ENCODE measurements around the gene CHST11.
"Not testable (repeated sequence)": the region's sequence is repeated elsewhere in the genome, so short reads cannot be mapped to it uniquely, and the experiment has no call there.

CHST11 gene

DNA sequence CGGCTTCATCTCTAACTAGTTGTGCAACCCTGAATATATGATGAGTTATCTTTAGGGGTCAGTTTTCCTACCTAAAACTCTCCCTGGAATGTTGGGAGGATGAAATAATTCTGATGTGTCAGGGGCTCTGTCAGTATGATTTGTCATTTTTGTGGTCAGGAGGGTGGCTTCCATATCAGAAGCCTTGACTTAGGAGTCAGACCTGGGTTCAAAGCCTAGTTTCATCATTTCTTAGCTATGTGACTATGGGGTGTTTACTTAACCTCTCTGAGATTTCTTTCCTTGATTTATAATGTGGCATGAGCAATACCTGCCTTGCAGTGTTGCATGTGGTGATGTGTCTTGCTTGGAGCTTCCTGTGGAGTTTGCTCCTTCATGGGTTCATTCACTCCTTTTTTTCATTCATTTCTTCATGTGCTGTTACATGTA lies 146.8 kb downstream of the CHST11 start:
- peak; percentile 37 to 42 for DNase-seq (ENCODE audit: low read depth in 2 of 2)

DNA sequence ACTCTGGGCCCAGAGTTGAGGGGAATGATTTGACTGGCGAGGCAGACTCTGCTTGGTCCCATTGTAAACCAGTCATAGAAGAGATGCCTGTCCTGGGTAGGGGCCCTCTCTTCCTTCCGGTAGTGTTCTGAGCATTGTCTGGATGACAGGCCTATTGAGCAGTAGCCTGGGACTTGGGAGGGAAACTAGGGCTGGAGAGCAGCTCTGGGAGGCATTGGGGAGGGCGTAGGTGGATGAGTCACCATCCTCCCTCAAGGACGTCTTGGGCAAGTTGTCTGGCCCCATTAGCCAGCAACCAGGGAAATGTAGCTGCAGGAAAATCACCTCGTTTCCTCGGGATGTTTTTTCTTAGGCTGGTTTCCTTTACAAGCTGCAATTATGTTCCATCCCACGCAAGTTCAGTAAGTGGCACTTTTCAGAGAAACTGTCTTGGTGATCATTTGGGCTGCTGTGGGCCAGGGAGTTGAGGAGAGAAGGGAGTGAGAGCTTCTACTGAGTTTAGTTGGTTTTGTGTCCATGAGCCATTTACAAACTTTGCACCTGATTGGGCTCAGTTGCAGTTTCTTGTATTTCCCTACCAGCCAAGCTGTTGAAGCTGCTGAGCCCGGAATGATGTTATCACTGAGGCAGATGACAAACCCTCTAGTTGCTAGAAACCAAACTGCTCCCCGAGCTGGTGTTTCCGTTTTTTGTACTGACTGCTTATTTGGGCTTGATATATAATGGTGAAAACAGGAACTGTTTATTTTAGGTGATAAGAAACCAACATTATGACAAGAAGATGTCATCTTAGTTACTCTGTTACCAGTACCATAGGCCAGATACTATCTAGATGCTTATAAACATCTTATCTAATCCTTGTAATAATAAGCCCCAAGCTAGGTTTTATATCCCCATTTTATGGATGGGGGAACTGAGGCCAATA lies 147.6 kb downstream of the CHST11 start:
- peak; percentile 79 to 80 for DNase-seq (ENCODE audit: low read depth in 2 of 2)

DNA sequence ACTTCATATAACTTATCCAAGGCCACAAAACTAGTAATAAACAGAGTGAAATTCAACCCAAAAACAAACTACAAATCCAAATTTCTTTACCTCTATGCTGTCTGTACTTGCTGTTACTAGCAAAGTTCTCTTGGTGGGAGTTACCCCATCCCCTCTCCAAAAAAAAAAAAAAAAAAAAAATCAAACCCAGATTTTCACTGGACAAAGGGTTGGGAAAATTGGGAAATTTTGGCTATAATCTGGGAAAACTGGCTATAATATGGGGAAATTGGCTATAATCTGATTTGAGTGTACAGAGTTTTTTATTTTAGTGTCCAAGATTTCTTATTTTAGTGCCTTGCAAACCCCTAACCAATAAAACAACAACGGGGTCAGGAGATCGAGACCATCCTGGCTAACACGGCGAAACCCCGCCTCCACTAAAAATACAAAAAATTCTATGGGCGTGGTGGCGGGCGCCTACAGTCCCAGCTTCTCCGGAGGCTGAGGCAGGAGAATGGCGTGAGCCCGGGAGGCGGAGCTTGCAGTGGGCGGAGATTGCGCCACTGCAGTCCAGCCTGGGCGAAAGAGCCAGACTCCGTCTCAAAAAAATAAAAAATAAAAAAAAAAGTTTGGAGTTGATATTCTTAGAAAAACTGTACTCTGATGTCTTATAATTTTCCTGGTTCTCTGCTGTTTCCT lies 148.4 kb downstream of the CHST11 start:
- DNase-seq (ENCODE audit: low read depth in 2 of 2), result no peak

DNA sequence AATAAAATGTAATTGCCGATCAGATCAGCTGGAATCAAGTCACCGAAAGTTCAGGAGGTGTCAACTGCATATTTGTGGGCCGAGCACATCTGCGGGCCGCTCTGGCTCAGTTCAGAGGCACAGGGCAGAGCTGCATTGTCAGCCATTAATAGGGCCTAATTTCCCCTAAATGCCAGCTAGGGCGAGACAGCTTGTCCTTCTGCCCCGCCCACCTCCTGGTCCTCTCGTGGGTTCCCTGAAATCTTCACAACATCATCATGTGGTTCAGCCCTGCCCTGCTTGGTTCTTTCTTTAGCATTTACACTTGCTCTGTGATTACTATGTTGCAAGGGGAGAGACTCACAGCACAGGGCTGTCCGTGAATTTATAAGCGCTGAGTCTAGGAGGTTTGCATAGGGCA lies 148.9 kb downstream of the CHST11 start:
- no peak for DNase-seq (ENCODE audit: low read depth in 2 of 2)

DNA sequence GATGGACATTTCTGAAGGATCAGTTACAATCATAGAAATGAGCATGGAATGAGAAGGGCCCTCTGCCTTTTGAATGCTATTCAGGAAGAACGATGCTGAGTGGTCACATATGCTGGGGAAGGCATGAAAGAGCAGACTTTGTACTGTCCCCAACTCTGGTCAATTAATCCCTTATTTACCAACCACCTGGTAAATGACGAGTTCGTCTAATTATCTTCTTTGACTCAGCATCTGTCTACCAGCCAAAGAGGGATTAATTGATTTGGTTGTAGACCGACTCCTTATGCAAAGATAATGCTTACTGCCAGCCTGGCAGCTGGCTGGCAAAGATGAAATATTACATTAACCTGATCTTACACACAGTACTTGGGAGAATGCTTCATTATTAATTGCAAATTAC lies 152.2 kb downstream of the CHST11 start:
- DNase-seq (ENCODE audit: low read depth in 2 of 2), result no peak

DNA sequence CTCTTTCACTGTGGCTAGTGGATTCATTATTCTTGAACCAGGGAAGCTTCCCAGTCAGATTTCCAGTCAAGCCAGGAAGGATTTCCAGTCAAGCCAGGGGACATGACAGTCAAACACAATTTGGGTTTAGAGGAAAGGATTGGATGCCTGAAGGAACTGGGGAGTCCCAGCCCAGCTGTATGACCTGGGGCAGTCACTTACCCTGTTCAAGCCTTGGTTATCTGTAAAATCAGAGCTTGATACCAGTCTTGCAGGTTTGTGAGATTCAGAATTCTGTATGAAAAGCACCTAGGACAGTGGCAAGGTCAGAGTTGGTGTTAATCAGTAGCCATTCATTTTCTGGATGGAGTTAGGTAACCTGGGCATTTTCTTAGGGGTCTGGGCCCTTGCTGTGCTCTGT lies 152.7 kb downstream of the CHST11 start:
- no peak for DNase-seq (ENCODE audit: low read depth in 2 of 2)

DNA sequence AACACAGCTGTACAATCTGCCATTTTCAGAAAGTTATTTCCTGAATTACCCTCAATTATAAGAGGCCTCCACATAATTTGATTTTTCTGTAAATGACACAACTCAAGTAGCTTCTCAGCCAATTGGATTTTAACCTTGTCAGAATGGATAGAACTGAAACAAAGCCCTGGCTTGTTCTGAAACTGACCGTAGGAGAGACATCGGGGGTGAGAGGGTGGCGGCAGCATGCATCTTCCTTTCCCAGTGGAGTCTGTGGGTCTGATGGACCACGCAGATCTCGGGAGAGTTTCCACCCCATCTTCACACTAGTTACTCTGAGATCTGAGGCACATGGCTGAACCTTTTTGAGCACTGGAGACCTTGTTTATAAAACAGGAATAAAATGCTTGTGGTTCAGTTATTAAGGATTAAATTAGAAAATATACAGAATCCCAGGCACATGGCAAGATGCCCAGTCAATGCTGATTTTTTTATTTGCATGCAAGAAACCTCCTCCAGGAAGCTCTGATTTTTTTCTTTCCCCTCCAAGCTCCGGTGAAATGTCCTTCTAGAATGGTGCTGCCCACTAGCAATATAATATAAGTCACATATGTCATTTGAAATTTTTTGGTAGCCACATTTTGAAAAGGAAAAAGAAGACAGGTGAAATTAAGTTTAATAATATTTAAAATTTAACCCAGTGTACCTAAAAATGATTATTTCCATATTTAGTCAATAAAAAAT lies 153.9 kb downstream of the CHST11 start:
- no peak for DNase-seq (ENCODE audit: low read depth in 2 of 2)

DNA sequence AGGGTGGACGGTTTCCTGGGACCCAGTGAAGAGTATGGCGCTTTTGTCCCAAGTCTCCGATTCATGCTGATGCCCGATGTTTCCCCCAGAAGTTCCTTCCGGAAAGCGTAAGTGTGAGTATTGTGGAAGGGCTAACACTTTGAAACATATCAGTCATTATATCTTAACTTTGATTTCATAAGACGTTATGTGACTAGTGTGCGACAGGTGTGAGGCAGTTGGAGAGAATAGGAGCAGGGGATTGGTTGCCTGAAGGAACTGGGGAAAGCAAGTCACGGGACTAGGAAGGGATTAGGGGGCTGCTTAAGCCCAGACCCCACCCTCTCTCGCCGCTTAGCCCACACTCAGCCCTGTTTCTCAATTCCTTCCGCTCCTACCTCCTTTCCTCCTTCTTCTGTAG lies 154.9 kb downstream of the CHST11 start:
- DNase-seq (ENCODE audit: low read depth in 2 of 2), result no peak

DNA sequence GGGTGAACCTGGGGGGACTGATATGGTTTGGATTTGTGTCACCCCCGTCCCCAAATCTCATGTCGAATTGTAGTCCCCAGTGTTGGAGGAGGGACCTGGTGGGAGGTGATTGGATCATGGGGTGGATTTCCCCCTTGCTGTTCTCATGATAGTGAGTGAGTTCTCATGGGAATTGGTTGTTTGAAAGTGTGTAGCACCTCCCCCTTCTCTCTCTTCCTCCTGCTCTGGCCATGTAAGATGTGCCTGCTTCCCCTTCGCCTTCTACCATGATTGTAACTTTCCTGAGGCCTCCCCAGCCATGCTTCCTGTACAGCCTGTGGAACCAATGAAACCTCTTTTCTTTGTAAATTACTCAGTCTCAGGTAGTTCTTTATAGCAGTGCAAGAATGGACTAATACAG lies 156.6 kb downstream of the CHST11 start:
- not testable (repeated sequence) for DNase-seq (ENCODE audit: low read depth in 2 of 2)

DNA sequence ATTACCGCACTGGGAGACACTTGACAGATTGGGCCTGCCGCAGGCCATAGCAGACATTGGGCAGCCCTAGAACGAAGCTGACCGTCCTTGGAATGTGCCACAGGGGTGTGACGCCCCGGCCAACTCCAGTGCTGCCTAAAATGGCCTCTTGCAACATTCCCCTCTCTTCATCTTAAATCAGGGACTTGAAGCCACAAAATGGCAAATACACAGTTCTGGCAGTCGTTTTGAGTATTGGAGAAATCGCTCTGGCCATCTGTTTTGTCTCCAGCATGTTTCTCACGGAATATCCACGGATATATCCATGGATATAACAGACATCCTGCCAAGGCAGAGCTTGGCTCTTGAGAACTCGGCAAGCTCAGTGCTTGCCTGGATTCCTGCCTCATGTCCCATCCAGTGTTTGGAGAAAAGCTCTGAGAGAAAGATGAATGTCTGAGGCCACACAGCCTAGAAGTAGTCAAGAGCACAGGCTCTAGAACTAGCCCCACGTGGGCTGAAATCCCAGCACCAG lies 158.4 kb downstream of the CHST11 start:
- no peak for DNase-seq (ENCODE audit: low read depth in 2 of 2)

DNA sequence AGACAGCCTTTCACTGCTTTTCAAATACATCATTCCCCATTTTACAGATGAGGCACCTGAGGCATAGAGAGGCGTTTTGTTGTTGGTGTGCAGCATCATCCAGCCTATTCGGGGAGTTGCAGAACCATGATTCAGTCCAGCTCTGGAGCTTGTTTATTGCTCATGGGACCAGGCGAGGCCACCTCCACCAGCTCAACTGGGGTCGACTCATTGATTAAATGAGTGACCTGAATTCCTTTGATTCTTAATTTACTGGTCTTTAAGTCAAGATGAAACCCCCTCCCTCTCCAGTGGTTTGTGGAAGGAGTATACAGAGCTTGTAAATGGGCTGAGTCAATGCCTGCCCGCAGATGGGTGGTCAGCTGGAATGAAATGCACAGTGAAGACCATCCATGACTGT lies 161.9 kb downstream of the CHST11 start:
- DNase-seq (ENCODE audit: low read depth in 2 of 2), result no peak

DNA sequence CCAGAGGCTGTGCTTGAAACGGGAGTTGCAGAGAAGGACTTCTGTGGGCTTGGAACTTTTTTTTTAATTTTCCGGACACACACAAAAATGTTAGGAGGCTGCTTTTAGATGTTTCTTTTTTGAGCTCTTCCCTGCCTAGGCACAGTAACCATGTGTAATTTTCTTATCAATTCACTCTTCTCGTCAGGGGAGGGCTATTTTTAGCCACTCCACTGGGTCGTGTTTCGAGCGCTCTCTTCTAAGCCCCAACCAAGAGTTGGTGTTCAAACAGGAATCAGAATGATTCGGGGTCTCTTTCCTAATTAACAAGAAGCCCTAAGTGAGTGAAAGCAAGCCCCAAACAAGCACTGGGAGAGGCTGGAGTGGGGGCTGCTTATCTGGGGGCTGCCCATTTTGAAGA lies 162.6 kb downstream of the CHST11 start:
- no peak for DNase-seq (ENCODE audit: low read depth in 2 of 2)

DNA sequence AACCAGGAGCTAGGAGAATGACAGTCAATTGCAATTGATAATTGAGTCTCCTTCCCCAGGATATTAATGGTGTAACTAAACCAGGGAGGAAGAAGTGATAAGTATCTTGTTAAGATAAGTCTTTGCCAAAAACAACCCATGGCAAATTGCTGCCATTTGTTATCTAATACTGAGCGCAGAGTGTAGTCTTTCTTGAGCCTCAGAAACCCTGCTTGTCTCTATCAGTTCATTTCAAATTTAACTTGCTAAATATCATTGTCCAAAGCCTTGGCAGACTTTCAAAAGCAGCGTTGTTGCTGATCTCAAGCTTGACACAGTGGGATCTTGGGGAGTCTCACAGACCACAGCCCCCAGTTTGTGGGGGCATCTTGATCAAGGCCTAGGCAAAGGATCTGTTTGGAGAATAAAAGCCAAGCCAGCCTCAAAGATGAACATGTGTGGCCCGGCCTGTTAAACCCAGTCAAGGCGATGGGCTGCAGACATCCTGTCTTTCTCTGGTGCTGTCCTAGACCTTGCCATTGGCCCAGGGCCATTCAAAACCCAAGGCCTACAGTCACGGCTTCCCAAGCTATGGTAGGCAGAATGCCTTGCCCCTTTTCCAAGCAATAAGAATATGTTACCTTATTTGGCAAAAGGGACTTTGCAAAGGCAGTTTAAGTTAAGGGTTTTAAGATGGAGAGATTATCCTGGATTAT lies 164.2 kb downstream of the CHST11 start:
- no peak for DNase-seq (ENCODE audit: low read depth in 2 of 2)

DNA sequence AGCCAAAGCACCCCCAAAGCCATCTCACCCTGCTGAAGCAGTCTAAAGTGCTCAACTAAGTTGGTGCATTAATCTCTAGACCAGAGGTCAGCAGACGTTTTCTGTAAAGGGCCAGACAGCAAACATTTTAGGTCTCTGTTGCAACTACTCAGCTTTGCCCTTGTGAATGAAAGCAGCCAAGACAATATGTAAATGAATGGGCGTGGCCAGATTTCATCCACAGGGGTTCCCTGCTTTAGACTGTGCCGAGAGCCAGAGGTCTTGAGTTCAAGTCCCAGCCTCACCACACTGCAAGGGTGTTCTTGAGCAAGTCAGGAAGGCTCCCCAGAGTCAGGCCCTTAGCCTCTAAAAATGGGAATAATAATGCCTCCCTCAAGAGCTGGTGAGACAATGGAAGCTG lies 166.2 kb downstream of the CHST11 start:
- DNase-seq (ENCODE audit: low read depth in 2 of 2), result no peak

DNA sequence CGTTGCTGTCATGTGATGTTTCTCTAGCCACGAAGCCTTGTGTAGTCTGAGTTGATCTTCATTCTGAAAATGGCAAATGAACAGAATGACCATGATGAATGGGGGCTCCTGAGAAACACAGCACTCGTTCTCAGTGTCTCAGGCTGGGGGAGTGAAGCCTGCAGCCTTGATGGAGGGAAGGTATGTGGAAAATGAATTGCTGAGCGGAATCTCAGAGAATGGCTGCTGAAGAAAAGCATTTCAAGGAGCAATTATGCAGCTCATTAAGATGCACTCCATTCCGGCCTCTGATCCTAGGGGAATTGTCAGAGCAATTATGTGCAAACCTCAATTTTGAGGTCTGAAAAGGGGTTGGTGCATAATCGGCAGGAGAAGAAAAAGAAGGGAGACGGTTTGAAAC lies 167.1 kb downstream of the CHST11 start:
- no peak for DNase-seq (ENCODE audit: low read depth in 2 of 2)

DNA sequence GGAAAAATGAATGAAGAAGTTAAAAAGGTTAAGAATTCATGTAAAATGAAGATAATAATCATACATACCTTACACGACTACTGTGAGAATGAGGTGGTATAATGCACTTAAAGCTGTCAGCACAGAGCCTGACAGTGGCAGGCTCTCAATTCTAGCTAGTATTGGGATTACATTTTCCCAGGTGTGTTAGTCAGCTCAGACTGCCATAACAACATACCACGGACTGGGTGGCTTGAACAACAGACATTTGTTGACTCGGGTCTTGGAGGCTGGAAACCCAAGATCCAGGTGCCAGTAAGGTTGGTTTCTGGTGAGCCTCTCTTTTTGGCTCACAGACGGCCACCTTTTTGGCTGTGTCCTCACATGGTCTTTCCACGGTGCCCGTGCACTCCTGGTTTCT lies 167.8 kb downstream of the CHST11 start:
- DNase-seq (ENCODE audit: low read depth in 2 of 2), result no peak

DNA sequence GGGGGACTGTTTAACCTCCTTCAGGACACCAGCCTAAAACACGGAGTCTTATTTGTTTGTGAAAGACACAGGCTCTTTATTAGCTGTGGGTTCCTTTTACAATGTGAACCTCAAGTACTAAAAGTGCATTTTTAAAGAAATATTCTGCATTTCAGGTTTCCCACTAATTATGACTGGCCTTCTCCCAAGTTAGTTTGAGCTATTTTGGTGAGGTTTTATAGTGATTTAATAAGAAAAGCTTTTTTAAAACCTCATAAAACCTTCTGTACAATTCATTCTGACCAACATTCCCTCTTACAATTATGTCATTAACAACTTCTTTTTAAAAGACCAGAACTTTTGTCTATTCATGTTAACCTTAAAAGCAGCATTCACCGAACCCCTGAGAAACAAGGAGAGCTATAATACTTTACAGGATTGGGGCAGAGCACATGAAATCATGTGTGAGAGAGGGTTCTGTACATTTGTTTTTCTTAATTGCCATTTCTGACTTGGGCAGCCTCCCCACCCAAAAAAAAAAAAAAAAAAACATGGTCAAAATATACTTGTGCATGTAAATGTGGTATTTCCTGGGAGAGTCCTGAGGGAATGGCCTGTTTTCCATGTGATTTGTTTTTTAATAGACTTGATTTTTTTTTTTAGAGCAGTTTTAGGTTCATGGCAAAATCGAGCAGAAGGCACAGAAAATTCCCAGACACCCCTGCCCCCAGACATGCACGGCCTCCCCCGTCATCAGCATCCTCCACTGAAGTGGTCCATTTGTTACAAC lies 169.5 kb downstream of the CHST11 start:
- peak; percentile 29 to 36 for DNase-seq (ENCODE audit: low read depth in 2 of 2)

DNA sequence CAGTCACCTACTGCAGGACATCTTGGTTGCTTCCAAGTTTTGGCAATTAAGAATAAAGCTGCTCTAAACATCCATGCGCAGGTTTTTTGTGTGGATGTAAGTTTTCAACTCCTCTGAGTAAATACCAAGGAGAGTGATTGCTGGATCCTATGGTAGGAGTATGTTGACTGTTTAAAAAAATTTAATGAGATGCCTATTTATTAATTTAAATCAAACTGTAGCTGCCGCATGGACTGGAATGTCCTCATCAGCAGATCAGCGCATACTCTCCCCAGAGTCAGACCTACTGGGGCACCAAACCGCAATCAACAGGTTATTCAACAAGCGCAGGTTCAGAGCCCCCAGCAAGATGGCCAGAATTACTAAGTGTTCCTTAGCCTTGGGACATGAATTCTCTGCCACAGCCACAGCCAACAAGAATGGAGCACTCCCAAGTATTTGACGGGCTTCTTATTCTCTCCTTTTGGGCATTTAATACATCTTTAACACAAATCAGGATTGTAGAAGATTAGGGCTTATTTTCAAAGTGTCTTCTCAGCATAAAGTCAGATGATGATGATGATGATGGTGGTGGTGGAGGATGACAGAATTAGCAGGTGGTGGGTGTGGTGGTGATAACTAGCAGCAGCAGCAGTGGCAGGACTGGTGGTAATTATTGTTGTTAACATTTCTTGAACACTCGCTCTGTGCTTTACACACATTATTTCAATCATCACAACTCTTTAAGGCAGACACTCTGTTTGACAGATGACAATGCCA lies 170.7 kb downstream of the CHST11 start:
- no peak for DNase-seq (ENCODE audit: low read depth in 2 of 2)

DNA sequence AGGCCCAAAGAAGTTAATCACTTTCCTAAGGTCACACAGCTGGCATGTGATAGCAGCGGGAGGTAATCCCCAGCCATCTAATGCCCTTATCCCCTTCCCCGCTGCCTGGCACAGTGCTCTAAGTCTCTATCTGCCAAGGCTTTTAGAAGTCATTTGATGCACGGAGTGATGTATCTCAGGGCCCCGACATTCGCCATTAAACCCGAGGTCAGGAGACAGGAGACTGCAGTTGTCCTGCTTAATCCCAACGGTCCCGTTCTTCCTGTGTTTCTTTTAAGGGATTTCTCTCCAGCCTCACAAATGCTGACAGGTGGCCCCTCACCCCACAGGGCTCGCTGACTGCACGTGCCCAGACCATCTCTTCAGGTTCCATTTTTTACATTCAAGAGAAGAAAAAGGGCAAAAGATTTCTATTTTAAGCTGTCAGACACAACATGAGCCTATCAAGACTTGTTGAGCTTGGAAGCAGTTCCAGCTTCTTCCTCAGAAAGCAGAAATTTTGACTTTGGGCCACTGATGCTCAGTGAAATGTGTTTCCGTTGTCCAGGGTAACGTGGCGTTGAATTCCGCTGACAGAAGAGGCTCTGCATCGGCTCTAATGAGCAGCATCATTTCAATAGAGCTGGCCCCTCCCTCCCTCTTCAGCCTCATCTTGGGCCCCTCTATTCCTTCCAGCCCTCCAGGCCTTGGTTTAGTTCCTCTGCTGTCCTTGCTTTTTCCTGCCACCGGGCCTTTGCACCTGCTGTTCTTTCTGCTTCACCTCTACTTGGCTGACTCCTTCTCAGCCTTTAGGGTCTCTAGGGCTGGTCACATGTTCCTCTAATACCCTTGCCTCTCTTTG lies 171.5 kb downstream of the CHST11 start:
- no peak for DNase-seq (ENCODE audit: low read depth in 2 of 2)
